Pericardium fibroblast (primary cell): ENCODE measurements around the gene AGPAT1. TPM values are rescaled to one million over a fixed set of nuclear protein-coding genes. Genes with fewer than 3 reads are reported as not detected.

Experiments used
- total RNA-seq: library from RNA; depleted of rRNA; stranded (reverse); fragments of >200 nt; gene quantifications from 2 replicates; pipeline ENCODE4 v1.2.3, GENCODE V29; 2015

Gene AGPAT1, protein sequence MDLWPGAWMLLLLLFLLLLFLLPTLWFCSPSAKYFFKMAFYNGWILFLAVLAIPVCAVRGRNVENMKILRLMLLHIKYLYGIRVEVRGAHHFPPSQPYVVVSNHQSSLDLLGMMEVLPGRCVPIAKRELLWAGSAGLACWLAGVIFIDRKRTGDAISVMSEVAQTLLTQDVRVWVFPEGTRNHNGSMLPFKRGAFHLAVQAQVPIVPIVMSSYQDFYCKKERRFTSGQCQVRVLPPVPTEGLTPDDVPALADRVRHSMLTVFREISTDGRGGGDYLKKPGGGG
- total RNA-seq = 65.4 and 84.0 TPM in 2 replicates

DNA sequence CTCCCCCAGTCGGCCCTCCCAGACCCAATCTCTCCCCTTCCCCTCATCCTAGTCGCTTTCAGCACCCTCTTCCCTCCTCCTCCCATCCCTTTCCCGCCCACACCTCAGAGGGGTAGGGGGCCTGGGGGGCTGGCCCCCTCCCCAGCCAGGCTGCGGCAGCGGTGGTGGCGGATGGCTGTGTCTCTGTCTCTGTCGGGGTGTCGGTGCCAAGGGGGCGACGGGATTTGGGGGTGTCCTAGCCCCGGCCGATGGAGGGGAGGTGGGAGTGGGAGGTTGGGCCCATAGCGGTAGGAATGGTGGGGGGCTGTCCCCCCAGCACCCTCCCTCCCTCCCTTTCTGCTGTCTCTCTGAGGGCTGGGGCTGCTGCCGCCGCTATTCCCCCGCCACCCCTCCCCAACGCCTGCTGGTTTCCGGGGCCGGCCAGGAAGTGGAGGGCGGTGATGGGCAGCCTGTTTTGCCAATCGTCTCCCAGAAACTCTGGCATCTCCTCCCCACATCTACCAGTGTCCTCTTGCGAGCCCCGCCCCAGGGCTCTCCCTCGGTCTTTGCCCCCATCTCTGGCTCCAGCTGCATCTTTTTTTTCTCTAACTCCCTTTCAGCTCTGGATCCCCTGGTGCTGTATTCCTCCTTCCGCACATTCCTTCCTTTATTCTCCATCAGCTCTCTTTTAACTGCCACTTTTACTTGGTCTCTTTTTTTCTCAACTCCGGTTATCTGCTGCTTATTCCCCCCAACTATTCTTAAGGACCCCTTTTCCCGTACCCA, at the start of gene AGPAT1:
TSS of gene AGPAT1 (minus strand) at position 374 of the 765 bp plus-strand sequence. CDS start 4,588 bp downstream, outside the sequence.

DNA sequence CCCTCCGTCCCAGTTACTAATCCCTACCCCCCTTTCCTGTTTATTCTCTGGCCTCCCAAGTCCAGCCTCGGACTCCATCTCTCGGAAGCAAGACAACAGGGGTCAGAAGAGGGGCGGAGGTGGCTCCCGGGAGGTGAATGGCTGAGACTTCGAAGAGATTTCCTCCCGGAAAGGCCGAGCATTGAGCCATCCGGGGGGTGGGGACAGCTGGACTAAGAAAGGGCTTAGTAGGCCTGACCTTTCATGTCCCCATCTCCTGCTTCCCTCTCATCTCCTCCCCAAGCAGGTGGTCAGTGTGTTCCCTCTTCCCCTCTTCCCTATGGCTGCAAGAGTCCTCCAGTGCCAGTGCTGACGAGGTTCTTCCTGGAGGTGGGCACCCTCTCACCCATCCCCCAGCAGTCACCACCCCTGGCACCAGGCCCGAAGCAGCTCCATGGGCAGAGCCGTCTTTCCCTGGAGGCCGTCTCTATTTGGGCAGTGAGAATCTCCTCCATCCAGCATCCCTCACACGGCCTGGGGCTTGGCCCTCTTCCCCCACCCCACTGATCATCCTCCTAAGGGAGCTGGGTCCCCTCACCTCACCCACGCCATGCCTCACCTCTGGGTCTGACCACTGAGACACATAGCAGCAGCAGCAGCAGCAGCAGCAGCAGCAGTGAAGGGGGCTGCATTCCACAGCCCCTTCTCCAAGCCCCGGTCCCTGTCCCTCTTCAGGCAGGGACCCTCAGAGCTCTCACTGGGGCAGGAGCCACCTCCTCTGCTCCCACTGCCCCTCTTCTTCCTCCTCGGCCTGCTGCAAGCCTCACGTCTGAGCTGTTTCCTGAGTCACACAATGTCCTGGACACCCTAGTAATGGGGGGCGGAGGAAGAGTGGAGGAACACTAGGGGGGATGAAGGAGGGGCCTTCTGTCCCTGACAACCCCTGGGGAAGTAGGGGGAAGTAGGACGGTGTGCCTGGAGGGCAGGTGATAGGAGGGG, 47.7 kb upstream of the AGPAT1 start, which contains the start of gene NOTCH4:
TSS of gene NOTCH4 (minus strand) at position 810 of the 978 bp plus-strand sequence. CDS start at position 671, 139 bp downstream.

DNA sequence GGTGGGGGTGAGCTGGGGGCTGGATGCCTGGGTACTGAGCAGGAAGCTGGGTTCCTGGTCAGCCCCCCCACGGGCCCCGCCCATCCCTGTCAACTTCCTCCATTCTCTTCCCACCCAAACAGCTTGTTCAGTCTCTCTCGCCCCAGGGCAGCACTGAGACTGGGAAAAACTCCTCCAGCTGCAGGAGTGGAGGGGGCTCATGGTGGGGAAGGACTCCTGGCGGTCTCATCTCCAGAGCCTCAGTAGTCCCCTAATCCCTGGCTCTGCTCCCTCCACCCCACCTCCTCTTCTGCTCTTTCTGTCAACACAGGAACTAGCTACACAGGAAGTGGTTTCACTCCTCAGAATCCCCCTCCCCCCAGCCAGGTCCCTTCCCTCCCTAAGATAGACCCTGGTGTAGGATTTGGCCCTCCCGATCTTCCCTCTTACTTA, 16.7 kb upstream of the AGPAT1 start, which contains the start of gene GPSM3:
TSS of gene GPSM3 (minus strand) at position 36 of the 432 bp plus-strand sequence. CDS start 130 bp downstream, outside the sequence.

DNA sequence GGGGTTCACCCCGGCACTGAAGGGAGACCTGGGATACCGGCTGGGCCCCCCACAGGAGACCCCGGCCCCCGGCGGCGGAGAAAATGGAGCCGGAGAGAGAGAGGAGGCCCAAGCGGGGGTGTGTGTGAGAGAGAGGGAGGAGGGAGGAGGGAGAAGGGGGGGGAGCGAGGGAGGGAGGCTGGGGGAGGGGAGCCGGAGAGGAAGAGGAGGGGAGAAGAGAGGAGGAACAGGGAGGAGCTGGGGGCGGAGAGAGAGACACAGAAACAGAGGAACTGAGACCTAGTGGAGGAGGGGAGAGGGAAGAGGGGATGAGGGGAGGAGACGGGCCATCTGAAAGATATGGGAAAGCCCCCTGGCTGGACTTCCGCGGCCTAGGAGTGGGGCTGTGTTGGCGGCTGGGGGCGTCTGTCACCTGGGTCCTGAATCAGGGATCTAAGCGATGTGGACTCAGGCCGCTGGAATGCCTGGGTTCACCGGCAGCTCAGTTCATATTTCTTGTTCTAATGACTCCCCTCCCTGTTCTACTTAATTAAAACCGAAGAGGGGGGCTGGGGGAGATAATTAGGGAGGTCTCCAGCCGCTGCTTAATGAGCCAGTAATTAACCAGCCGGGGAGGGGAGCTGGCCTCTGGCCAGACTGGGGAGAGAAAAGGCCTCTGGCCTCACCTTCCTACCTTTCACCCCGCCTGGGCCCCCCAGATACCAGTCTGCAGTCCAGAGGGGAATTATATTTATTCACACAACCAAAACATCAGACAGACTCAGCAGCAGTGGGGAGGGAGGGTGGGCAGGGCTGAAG, 14.4 kb upstream of the AGPAT1 start, which contains the start of gene PBX2:
TSS of gene PBX2 (minus strand) at position 149 of the 798 bp plus-strand sequence. CDS start 287 bp downstream, outside the sequence.

DNA sequence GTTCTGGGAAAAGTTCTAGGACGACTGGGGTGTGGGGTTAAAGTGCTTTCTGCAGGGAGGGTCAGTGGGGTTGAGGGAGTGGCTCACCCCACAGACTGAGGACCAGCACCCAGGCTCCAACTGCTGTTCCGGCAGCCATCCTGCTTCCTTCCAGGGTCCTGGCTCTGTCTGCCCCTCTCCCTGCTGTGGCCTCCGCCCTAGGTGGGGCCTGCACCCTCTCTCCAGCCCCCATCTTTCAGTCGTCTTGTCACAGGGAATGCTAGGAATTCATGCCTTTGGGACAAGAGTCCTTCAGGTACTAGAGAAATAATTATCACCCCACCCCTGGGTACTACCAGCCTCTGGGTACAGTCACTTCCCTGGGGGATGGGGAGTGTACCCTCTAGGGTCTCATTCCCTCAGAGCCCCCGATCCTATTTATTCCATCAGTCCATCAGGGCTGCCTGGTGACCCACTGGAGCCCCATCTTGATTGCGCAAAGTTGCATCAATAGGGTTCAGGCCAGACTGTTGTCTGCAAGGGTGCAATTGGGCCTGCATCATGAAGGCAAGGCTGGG, 8.3 kb upstream of the AGPAT1 start, which contains the start of gene AGER:
TSS of gene AGER (minus strand) at position 170 of the 557 bp plus-strand sequence. CDS start at position 139, 31 bp downstream.

DNA sequence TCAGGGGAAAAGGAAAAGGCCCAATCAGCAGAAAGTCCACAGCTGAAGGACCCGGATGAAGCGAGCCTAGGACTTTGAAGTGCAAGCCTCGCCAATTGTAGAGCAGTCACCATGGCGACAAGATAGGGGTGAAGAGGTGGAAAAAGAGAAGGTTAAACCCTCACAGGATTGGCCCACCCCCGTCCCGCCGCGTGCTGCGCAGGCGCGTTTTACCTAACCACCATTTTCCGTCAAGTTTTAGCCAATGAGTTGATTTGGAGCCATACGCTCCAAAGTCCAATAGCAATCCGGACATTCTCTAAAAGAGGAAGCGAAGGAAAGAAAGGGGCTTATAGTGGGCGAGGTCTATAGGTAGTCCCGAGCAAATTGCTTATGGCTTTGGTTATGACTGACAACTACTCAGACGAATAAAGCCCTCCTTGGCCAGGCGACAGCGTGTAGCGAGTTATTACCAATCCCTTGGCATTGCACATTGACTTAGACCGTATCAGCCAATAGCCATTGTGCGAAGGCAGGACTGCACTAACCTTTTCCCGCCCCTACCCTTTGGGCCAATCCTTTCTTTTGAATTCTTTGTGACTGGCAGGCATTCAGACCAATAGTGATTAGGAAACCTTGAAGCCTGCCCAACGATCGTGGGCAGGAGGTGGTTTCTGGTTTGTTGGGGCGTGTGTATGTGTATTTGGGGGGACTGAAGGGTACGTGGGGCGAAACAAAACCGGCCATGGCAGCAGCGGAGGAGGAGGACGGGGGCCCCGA, 2.1 kb upstream of the AGPAT1 start, which contains the start of gene RNF5:
TSS of gene RNF5 (plus strand) at position 618 of the 759 bp plus-strand sequence. CDS start at position 725, 107 bp downstream.

DNA sequence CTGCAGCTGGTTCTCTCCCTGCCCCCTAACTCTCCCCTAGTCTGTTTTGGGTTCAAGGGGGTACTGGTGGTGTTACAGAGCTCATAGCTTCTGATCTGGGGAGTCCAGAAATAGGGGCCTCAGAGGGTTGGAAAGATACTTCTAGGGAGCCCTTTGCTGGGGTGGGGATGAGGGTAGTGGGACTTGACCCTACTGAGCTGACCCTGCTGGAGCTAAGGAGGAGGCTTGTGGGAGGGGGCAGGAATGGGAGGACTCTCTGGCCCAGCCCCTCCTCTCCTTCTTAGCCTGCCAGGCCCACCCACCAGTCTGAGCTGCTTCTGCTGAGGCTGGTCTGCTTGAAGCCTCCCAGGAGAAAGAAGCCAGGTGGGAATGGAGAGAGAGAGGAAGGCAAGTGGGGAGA, 11.6 kb downstream of the AGPAT1 start, which contains the start of gene EGFL8:
TSS of gene EGFL8 (plus strand) at position 301 of the 400 bp plus-strand sequence. CDS start 1,571 bp downstream, outside the sequence.

DNA sequence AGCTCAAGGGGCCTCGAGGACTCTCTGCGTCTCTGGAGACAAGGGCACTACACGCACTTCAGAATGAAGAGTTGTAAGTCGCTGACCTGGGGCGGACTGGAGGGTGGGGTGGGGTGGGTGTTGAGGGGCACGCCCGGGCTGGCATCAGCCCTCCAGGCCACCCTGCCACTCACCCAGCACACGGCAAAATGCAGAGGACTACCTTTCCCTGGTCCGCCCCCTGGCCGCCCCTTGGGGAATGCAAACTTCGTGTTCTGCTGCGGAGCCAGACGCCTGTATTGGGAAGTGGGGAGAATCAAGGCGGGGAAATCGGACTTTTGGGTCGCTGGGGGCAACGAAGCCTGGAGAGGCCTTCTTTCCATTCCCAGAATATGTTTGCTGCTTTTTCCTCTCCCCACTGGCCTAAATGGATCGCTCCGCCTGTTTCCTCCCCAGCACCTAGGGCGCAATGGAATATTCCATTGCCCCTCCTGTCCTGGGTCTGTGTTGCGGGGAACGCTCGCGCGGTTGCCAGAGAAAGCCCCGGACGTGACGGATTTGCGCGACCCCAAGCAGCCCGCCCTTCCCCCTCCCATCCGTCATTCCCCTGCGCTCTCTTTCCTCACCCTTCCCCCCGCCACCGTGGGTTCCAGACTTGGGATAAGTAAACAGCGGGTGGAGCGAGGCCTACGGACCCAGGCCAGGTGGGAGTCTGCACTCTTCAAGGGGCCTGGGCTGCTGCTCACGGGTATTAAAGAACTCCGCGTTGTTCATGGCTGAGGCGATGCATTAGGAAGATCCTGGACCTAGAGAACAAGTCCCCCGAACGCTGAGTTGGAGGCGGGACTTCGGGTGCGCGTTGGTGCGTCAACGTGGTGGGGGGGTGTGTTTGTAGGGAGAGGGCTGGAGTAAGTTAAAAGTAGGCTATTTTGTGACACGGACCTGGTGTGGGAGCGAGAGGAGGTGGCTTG, 22.0 kb downstream of the AGPAT1 start, which contains the start of gene PPT2:
TSS of gene PPT2 (plus strand) at position 578 of the 950 bp plus-strand sequence. CDS start 454 bp downstream, outside the sequence.

DNA sequence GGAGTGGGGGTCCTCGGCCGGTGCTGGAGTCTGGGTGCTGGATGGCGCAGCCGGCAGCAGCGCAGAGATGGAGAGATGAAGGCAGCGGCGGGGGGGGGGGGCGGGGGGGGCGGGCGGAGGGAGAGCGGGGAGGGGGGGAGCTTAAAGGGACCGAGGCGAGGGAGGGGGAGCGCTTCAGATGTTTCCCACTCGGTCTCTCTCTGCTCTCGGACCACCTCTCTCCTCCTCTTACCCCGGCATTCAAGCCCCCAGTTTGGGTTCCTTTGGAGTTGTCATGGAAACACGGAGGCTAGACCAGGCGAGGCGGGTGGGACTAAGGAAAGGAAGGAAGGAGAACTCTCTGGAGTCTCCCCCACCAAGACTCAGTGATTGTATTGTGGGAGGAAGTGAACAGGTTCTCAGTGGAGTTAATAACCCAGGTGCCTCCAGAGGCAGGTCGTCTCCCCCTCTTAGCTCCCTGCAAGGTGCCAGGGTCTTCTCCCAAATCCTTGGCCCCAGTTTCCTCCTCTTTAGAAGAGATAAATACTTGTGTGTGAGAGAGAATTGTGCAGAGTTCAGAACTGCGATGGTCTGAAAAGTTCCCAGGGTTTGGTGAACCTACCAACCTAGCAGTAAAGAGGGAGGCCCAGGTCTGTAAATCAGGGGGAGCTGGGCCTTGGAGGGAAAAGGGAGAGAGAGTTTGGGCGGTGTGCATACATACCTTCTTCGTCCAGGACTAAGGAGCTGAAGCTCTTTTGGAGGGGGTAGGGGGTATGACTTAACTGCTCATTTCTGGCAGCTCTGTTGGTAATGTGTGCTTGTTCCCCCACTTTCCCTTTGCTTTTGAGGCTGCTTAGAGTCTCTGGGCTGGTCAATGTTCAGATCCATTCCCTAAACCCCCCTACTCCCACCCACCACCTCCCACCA, 23.8 kb downstream of the AGPAT1 start, which contains the start of gene PRRT1:
TSS of gene PRRT1 (minus strand) at position 77 of the 906 bp plus-strand sequence. CDS start 112 bp downstream, outside the sequence.

DNA sequence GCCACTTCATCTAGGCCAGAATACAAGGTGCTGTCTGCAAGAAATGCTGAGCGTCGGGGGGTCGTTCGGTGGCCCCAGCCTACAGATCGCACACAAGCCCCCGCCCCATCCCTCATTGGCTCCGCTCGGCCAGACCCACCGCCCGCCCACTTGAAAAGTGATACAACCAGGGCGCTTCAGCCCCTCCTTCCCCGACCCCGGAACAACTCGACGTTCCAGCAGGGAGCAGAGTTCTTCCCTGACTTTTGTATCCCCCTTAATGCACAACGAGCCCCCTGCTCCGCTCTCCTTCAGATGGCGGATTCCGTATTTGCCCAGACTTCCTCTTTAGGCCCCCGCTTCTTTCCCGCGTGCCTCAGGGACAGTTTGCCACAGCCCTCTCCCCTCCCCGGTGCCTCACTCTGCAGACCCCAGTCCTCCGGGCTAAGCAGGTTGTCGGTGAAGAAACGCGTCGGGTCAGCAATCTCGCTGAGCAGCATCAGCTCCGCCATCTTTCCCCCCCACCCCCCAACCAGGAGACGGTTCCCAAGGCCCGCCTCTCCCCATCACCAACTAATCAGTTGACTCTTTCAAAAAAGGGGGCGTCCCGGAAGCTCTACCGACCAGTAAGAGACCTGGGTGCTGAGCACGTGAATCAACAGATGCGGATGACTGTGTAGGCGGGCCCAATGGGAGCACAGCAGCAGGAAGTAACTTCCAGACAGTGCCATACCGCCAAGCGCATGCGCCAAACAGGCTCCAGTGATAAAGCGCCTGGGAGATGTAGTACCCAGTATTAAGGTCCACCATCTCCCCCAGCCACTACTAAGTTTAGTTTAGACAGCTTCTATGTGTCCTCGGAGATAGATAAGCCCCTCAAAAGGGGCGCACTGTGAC, 47.9 kb downstream of the AGPAT1 start, which contains the start of gene ATF6B:
TSS of gene ATF6B (minus strand) at position 530 of the 876 bp plus-strand sequence. CDS start at position 491, 39 bp downstream.

Other genes with a start within 250 kb of the AGPAT1 start
- 1.2 and 9.6 TPM in 2 replicates for gene C2, start 248.4 kb downstream of the AGPAT1 start, total RNA-seq
- gene CFB, start 230.0 kb downstream of the AGPAT1 start, total RNA-seq = 11.4 and 11.6 TPM in 2 replicates
- gene NELFE, start 217.1 kb downstream of the AGPAT1 start, total RNA-seq = 73.6 and 83.6 TPM in 2 replicates
- gene SKIC2, start 216.9 kb downstream of the AGPAT1 start, total RNA-seq = 34.1 and 37.6 TPM in 2 replicates
- 13.5 and 15.4 TPM in 2 replicates for gene DXO, start 203.9 kb downstream of the AGPAT1 start, total RNA-seq
- gene C4A, start 194.0 kb downstream of the AGPAT1 start, total RNA-seq = 6.9 and 30.7 TPM in 2 replicates
- gene C4B, start 161.3 kb downstream of the AGPAT1 start, total RNA-seq = 14.6 and 48.8 TPM in 2 replicates
- 0.23 and 1.3 TPM in 2 replicates for gene CYP21A2, start 137.7 kb downstream of the AGPAT1 start, total RNA-seq
- gene TNXB, start 66.7 kb downstream of the AGPAT1 start, total RNA-seq = 108 and 240 TPM in 2 replicates
- gene ATF6B, start 47.8 kb downstream of the AGPAT1 start, total RNA-seq = 17.6 and 17.9 TPM in 2 replicates
- gene FKBPL, start 45.8 kb downstream of the AGPAT1 start, total RNA-seq = 2.1 and 3.4 TPM in 2 replicates
- 0.47 and 0.85 TPM in 2 replicates for gene PRRT1, start 24.1 kb downstream of the AGPAT1 start, total RNA-seq
- gene PPT2, start 21.9 kb downstream of the AGPAT1 start, total RNA-seq = 12.1 and 16.1 TPM in 2 replicates
- 1.6 and 3.7 TPM in 2 replicates for gene EGFL8, start 11.5 kb downstream of the AGPAT1 start, total RNA-seq
- gene RNF5, start 2.3 kb upstream of the AGPAT1 start, total RNA-seq = 23.2 and 53.2 TPM in 2 replicates
- 0.43 and 0.82 TPM in 2 replicates for gene AGER, start 8.2 kb upstream of the AGPAT1 start, total RNA-seq
- 33.6 and 45.0 TPM in 2 replicates for gene PBX2, start 14.1 kb upstream of the AGPAT1 start, total RNA-seq
- gene GPSM3, start 16.6 kb upstream of the AGPAT1 start, total RNA-seq = 0.26 and 4.9 TPM in 2 replicates
- 0.70 and 1.4 TPM in 2 replicates for gene NOTCH4, start 48.0 kb upstream of the AGPAT1 start, total RNA-seq
- not detected in 2 replicates for gene TSBP1, start 195.8 kb upstream of the AGPAT1 start, total RNA-seq
- not detected in 2 replicates for gene BTNL2, start 231.1 kb upstream of the AGPAT1 start, total RNA-seq